Left forelimb (tissue), 1 donor: ENCODE results near the gene PBX3.
"Not testable (repeated sequence)": the region's sequence is repeated elsewhere in the genome, so short reads cannot be mapped to it uniquely, and the experiment has no call there.

Experiments
- DNase-seq: peaks from one replicate; pipeline ENCODE4 v3.0.0-alpha.2; 2018; ENCODE audit warnings: low spot score

Gene PBX3

DNA sequence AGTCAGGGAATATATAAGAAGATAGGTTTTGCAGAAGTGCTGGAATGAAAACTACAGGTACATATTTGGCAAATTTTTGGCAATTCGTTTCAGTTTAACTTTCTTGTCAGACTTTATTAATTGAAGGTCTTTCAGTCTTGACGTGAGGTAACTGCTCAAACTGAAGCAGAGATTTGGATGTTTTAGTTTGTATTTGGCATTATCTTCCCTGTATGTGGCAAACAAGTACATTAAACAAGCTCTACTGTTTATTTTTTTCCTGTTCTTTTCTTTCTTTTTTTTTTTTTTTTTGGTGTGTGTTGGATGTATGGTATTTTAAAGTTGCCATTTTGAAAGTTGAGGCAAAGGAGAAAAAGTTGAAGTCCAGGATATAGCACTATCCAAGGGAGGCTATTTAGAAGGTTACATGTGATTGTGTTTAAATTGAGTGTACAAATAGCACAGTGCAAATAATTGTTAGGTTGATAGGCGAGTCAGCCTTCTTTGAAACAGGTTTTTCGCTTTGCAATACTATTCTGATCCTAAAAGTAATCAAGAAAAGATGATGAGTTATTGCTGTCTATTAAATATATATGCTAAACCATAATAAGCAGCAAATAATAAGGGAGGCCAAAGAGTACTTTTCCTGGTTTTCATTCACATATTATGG, 2.2 kb downstream of the PBX3 start:
- DNase-seq = no peak

DNA sequence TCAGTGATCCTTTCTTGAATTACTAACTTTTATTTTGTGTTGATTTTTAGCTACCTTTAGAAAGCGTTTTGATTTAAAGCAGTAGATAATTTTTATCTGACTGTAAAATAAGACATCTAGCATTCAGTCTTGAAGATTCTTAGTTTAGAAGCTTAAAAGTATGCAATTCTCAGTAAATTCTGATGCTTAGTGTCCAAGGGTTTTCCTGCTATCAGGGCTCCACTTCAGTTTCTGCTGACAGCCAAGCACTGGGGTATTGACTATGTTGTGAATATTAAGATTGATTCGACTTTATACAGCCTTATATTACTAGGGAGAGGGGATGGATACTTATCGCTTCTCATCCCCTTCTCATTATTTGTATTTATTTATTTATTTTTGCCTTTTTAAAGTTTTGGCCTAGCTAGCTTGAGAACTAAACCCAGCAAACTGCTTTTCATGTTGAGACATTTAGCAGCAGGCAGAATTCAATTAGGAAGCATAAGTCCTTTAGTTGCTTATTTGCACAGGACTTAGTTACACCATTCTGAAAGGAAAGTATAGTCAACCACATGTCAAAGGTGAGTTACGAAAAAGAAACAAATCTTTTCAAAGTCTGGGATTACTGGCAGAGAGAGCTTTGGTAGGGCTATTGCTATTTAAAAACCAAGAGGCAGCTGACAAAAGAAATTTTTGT, 2.9 kb downstream of the PBX3 start:
- no peak for DNase-seq

DNA sequence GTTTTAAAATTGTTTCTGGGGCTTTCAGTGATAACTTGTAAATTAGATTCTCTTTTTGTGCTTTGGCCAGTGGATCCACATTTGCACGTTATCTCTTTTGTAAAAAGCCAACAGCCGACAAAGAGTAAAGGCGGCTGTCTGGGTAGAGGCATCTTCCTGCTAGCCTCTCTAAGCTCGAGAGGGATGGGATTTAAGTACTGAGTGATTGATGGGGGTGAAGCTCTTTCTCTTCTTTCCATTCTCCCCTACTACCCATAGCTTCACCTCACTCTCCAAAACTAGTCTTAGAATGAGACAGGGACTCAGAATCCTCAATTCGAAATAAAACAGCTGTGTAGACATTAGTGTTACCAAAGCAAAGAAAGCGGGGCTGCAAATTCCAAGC, 3.4 kb downstream of the PBX3 start:
- no peak for DNase-seq

DNA sequence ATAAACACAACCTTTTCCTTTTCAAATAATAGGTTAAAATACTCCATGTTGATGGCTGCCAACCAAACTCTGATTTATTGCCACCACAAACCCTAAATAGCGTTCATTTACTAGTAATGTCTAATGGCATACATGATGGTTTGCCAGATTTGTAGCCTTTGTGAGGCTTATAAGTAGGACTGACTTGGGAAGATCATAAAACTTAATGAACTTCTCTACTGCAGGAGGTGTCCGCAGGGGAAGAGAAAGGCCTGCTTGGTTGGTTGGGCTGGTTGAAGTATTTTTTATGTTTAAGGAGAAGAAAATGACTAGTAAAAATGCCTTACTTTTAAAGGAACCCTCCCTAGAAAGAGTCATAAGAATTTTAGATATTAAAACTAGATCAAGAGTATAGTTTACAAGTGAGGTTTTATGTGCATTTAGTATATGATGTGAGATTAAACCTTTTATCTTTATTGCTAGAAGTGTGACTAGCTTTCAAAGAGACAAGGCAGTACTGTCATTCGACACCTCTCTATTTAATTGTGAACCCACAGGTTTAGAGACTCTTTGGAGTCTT, 5.0 kb downstream of the PBX3 start:
- no peak for DNase-seq

DNA sequence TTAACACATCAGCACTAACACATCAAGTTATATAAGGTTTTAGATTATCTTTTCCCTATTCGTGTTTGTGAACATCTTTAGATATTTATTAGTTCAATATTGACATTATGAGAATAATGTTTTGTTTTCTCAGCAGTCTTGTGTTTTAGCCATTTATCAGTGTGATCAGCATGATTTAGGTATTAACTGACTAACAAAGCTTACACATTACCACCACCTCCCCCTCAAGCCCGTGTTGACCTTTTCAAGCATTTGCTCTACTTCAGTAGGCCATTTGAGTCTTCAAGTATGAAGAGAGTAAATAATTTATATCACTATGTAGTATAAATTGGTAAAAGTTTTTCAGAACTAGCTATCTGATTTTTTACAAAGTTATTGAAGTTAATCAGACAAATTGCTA, 6.9 kb downstream of the PBX3 start:
- DNase-seq = no peak

DNA sequence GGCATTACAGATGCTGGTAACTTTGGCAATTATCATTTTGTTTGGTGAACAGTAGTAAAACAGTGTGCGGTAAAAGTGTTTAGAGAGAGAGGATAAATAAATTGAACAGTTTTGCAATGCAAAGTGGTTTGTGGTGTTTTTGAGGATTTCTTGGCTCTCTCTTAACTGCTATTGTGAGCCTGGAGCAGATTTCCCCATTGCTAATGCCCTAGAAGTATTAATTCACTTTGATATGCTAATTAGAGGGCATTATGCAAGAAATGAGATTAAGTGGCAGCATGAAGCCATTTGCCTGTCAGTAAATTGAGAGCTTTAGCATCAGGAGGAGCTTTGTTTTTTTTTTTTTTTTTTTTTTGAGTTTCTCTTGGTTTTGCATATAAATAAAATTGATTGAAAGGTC, 8.2 kb downstream of the PBX3 start:
- DNase-seq = no peak

DNA sequence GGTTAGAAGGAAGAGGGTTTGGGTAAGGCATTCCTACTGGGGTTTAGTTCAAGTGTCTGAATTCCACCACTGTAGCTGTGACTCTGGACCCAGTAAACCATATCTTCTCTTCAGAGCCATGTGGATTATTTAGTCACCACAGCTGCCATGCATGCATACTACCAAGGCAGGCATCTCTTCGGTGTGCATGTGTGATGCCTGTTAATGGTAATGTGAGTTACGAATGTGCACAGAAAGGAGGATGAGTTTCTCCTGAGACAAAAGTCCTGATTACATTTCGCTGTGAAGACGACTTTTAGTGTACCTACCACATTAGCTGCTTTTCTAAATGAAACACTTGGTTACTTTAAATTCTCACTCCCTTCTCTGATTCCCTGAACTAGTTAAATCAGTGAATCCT, 9.3 kb downstream of the PBX3 start:
- no peak for DNase-seq

DNA sequence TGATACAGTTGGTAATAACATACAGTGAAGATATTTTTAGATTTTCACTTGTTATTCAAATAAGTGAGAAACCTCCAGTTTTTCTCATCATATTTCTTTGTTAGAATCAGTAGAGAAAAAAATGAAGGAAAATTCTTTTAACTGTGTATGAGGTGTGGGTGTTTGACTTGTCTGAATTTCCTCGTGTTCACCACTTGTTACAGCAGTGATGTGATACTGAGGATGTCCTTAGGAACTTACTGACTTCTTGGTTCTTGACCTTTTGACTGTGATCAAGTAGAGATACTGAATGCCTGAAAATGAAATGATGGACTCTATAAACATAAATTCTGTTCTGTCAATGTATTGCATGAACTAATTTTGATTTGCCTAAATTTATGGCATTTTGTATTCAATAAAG, 10.7 kb downstream of the PBX3 start:
- DNase-seq = no peak

DNA sequence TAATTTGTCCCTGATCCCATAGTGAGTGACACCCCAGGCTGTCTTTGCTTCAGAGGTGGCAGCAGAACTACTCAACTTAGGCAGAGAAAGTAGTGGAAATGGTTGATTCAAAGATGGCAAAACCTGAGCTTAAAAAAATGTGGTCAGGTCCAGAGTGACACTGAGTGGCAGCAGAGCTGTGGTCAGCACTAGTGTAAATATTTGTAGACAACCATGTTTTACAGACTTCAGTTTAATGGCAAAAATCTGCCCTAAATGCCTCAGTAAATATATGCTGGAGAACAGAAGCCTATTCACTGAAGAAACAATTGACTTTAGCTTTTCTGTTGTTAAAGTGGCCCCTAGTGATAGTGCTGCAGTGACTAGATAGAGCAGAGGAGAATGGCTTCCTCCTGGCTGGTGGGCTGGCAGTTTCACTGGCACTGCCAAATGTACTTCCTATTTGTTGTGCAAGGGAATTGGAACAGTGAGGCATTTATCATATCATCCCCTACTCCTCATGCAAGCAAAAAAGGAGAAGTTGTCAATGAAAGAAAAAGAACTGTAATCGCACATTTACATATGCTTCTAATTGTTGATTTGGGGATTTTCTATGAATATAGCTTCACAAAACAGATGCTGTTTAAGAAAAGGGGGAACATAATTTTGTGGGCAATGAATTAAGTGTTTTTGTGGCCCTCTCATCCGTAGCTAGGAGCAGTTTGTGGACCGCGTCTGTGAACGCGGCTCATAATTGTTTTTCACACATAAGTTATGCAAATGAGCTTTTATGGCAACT, 12.0 kb downstream of the PBX3 start:
- DNase-seq = no peak

DNA sequence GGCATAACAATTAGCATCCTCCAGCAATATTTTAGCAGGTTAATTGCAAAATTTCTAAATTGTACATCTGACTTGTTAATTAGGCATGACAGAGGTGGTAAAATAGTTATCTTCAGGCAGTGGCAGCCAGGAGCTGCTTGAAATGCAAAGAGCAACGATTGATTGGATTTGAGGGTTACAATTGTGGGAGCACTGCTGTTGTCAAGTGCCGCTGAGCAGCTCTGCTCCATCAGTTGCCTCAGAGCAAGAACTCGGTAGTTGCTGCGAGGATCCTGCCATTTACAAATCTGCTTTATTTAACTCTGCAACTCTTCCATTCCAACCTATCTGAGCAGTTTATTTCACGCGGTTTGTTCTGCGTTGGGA, 12.6 kb downstream of the PBX3 start:
- no peak for DNase-seq

DNA sequence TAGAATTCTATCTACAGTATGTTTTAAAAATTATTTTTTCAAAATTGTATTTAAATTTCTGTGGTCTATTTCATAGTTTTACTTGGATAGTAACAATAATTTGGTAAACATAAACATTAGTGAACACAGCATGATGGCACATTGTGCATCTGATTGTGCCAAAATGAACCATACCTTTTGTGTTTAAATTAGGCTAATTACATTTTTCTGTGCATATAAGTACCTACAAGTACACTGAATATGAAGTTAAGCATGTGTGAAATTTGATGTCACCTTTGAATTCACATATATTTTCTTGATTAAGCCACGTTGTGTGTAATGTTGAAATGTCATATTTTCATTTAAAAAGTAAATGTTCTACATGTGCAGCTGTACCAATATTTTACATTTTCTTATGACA, 13.4 kb downstream of the PBX3 start:
- DNase-seq = no peak

DNA sequence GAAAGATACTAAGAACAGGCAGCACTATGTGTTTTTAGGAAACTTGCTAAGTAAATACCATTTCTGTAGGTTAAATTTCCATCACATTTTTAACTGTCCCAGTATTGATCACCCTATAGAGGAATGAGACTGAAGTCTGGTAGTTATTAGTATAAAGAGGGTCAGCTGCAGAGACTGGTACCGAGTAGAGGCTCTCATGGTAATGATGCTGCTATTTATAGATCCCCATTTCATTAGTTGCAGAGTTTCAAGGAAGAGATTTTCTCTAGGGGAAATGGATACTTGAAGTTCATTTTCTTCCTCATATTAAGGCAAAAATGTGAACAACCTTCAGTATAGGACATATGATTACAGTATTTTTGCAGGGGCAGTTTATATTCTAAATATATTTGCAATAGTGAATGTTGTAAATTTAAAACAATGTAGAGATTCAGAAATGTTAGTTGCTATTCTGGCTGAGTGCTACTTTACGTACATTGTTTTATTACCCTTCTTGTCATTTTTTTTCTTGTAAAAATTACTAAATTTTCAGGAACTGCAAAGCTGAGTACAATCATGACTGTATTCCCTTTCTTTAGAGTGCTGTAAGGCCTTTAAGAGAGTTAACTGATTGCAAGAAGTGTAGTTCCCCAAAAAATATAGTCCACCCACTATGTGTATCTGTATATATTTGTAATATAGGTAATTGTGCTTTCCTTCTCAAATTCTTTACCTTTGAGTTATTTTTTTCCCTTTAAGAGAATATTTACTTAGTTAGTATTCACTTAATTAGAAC, 14.7 kb downstream of the PBX3 start:
- no peak for DNase-seq

DNA sequence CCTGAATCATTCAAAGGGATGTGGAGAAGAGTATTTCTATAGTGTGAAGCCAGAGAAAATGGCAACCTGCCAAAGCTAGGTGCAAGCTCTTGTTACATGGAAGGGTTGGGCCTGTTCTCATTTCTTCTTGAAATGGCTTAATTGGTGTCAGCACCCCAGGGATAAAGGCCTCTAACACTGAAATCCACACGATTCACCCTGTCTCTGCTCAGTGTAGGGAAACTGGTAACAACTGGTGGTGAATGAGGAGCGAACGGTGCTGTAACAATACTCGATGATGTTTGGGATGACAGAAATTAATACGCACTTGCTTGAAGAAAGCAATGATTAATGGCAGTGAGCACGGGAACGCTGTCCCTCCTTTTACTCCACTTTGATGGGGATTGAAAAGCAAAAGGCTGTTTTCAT, 16.2 kb downstream of the PBX3 start:
- no peak for DNase-seq

DNA sequence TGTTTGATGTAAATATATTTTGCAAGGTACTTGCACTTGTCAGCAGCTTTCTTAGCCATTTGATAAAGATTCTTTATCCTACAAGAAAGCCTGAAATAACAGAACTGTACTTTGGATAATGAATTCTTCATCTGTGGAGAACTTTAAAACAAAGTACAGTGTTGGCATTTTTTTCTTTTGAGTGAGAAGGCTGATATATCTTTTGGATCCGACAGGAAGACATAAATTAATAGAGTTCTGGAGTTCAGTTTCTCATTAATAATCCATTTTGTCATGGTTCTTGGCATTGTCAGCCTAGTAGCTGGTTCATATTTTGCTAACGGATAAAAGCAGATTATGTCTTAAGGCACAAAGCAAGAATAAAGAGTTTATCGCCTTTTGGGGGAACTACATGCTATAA, 17.0 kb downstream of the PBX3 start:
- no peak for DNase-seq

DNA sequence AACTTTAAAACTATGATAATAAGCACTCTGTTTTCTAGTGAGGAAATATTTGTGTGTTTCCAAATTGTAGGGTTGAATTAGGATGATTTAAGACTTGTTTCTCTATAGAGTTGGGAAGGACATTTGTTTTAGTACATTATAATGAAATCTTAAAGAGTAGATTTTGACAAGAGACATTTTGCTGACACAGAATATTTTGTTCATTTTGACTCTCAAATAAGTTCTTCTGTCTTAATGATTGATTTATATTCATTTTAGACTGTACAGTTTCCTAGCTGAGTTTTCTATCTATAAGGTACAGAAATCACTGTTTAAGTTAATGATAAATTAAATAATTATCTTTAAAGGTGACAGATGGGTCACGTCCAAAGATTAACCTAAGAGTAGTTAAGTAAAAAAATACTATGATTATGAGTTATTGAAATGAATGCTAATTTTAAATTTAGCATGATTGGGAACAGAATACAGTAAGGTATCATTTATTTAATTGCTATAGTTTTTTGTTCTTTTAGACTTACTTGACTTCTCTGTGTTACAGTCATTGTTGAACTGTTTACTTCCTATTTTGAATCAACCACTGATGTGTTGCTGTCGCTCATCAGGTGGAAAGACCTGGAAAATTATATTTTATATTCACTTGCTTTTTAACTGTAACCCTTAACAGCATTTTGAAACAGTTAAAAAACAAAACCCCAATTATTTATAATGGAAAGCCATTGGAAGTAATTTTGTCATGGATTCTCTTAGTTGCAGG, 19.5 kb downstream of the PBX3 start:
- no peak for DNase-seq

DNA sequence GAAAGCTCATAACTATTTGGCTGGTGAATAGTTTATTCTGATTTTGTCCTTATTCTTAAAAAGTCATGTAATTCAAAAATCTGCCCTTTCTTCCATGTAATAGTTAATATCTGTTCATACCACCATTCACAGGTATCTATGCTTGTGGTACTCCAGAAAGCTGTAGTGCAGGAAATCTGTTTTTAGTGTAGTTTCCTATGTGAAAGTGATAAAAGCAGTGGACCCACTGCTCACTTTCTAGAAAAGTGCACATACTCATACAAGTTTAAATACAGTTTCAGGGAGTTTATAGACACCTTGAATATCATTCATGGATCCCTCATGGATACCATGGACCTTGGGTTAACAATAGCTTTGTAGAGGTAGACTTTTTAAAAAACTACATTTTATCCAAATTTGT, 20.2 kb downstream of the PBX3 start:
- no peak for DNase-seq

DNA sequence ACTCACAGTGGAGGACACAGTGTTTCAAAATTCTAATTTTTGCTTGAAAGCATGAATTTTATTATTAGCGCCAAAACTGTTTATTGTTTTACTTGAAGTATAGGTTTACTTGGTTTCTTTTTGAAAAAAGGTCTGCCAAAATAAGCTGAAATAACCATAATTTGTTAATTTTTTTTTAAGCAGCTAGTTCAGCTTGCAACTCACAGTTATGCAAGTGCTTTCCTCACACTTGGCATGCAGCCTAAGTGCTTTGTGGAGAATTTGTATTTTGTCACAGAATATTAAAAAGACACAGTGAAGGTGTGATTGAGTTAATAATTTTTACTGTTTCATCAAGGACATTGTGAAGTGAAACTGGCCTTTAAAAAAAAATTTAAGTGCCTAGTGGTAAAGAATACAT, 21.6 kb downstream of the PBX3 start:
- no peak for DNase-seq

DNA sequence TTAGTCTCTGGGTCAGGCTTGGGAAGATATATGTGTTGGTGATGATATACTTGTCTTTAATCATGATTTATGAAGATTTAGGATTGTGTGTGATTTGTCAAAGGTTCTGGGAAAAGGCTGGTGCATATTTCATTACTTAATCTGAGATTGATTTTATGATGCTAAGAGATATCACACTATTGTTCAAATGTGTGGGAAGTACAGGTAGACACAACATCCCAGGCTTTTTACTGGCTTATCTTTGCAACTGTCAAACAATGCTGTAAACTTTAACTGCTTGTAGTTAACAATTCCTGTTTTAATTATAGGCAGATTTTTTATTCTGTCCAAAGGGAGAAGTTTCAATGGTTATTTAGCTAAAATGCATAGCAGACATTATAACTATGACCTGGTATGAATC, 23.9 kb downstream of the PBX3 start:
- DNase-seq = no peak

DNA sequence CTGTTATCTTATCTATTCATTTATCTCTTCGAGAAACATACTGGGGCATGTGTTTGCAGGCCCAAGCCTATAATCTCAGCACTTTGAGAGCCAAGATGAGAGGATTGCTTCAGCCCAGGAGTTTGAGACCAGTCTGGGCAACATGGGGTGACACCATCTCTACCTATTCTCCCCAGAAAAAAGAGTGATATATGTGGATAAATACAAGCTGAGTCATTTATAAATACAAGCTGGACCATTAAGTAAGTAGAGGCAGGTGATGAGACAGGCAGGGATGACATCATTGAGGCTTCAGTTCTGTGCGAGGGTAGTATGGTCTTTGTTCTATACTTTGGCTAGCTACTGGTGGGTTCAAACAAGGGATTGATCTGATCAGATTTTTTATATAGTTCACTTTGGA, 25.6 kb downstream of the PBX3 start:
- no peak for DNase-seq

DNA sequence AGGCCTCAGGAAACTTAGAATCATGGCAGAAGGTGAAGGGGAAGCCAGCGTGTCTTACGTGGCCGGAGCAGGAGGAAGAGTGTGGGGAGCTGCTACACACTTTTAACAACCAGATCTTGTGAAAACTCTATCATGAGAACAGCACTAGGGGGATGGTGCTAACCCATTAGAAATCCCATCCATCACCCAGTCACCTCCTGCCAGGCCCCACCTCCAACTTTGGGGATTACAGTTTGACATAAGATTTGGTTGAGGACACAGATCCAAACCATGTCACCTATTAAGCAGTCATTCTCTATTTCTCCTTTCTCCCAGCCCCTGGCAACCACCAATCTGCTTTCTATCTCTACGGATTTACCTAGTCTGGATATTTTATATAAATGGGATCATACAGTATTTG, 26.9 kb downstream of the PBX3 start:
- no peak for DNase-seq

DNA sequence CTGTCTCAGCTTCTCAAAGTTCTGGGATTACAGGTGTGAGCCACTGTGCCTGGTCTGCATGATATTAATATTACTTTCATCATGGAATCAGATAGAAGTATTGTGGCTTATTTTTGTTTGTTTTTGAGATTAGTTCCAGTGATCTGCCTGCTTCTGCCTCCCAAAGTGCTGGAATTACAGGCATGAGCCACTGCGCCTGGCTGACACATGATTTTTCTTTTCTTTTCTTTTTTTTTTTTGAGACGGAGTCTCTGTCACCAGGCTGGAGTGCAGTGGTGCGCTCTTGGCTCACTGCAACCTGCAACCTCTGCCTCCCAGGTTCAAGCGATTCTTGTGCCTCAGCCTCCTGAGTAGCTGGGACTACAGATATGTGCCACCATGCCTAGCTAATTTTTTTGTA, 29.6 kb downstream of the PBX3 start:
- not testable (repeated sequence) for DNase-seq
